Erythroblast (primary cell): ENCODE measurements around the gene TAB2.

ENCODE experiments used
- GATA1 ChIP-seq: IDR thresholded peaks from 2 replicates; pipeline ENCODE4 v1.6.1; 2011; ENCODE audit warnings: low read depth, mild to moderate bottlenecking, control low read depth, low read length, moderate library complexity
- POLR2A ChIP-seq: IDR thresholded peaks from 2 replicates; pipeline ENCODE4 v1.6.1; 2011; ENCODE audit warnings: mild to moderate bottlenecking, low read length

- TF ChIP-seq POLR2A (no peak), GATA1 (no peak)
These were observed 119.1 kb downstream of the TAB2 start for GRCh38 chr6:149436647-149437046.
